WERI-Rb-1 (cell line): ENCODE data around the gene MCM10.
"Not testable (repeated sequence)": the region's sequence is repeated elsewhere in the genome, so short reads cannot be mapped to it uniquely, and the experiment has no call there.

Experiments
- DNase-seq: peaks from one replicate; pipeline ENCODE4 v3.0.0-alpha.2; 2020
- H3K27ac ChIP-seq: fragments of 250-450 bp; sonication (Bioruptor Pico); 2 replicates; pipeline ENCODE4 v1.5.1; 2020; ENCODE audit warnings: mild to moderate bottlenecking, moderate library complexity
- H3K27me3 ChIP-seq: fragments of 250-450 bp; sonication (Bioruptor Pico); 2 replicates; pipeline ENCODE4 v1.5.1; 2021; ENCODE audit warnings: mild to moderate bottlenecking, low read depth, moderate library complexity; ENCODE audit not compliant: insufficient read depth, severe bottlenecking
- H3K36me3 ChIP-seq: fragments of 250-450 bp; sonication (Bioruptor Pico); 2 replicates; pipeline ENCODE4 v1.5.1; 2020; ENCODE audit warnings: mild to moderate bottlenecking, moderate library complexity
- H3K4me3 ChIP-seq: 2 replicates; pipeline ENCODE4 v1.5.1; 2011; ENCODE audit warnings: low read depth, mild to moderate bottlenecking, control low read depth, low read length
- H3K9me3 ChIP-seq: fragments of 250-450 bp; sonication (Bioruptor Pico); 2 replicates; pipeline ENCODE4 v1.5.1; 2021; ENCODE audit warnings: mild to moderate bottlenecking, moderate library complexity; ENCODE audit not compliant: severe bottlenecking
- TF ChIP-seq, protein P1 (sequence below): IDR thresholded peaks from 2 replicates; pipeline ENCODE4 v1.5.1; 2011; ENCODE audit warnings: low read depth, mild to moderate bottlenecking, control low read depth, inconsistent platforms, low read length

MCM10 gene

DNA sequence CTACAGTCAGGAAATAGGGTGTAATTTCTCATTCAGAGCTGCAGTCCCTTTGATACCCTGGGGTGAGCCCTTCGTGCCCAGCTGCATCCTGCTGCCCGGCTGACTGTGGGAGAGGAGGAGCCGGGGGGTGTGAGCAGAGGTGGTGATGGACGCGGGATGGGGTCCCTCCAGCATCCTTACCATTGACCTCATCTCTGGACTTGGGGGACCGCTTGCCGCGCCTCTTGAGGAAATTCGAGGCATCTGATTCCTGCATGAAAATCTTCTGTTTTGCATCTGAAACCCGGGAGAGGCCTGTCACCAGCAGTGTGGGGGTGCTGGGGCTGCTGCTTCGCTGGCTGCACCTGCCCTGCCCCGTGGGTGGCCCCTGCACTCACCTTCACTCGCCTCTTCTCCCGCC, 72.0 kb downstream of the MCM10 start:
- H3K27me3 ChIP-seq: no peaks in the 10 kb centered on the region
- no peak overlapping the region for H3K27ac ChIP-seq
- H3K36me3 ChIP-seq: no peaks in the 10 kb centered on the region

DNA sequence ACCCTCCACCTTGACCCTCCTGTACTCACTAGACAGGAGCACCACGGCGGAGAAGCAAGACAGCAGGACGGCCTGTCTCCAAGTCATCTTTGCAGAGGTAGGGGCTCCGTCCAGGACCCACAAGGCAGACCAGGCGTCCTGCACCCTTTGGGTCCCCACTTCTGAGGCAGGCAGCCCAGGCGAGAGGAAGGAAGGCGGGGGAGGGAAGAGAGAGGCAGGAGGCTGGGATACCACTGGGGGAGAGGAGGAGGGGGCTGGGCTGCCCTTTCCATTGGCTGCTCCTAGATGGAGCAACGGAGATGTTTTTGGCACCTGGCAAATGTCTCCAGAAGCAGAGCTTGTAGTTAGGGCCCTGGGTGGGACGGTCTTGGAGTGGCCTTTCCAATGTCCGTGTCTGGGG, 72.8 kb downstream of the MCM10 start, which contains the start of gene UCMA:
TSS of gene UCMA (minus strand) at position 203 of the 400 bp plus-strand sequence. CDS start at position 87, 116 bp downstream.
- TF ChIP-seq, protein P1, sequence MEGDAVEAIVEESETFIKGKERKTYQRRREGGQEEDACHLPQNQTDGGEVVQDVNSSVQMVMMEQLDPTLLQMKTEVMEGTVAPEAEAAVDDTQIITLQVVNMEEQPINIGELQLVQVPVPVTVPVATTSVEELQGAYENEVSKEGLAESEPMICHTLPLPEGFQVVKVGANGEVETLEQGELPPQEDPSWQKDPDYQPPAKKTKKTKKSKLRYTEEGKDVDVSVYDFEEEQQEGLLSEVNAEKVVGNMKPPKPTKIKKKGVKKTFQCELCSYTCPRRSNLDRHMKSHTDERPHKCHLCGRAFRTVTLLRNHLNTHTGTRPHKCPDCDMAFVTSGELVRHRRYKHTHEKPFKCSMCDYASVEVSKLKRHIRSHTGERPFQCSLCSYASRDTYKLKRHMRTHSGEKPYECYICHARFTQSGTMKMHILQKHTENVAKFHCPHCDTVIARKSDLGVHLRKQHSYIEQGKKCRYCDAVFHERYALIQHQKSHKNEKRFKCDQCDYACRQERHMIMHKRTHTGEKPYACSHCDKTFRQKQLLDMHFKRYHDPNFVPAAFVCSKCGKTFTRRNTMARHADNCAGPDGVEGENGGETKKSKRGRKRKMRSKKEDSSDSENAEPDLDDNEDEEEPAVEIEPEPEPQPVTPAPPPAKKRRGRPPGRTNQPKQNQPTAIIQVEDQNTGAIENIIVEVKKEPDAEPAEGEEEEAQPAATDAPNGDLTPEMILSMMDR: no peak
- Histone ChIP-seq H3K4me3 (no peak within 1 kb of the TSS), H3K9me3 (no peaks in the 10 kb centered on the region), H3K36me3 (no peaks in the 10 kb centered on the region), H3K27me3 (no peaks in the 10 kb centered on the region), H3K27ac (no peak within 1 kb of the TSS)
- no peak for DNase-seq

More for the DNA sequence above, 72.0 kb downstream of the MCM10 start:
- DNase-seq: no peak
- TF ChIP-seq, protein P1: no peak
- Histone ChIP-seq H3K4me3 (no peak overlapping the region), H3K9me3 (no peaks in the 10 kb centered on the region)

DNA sequence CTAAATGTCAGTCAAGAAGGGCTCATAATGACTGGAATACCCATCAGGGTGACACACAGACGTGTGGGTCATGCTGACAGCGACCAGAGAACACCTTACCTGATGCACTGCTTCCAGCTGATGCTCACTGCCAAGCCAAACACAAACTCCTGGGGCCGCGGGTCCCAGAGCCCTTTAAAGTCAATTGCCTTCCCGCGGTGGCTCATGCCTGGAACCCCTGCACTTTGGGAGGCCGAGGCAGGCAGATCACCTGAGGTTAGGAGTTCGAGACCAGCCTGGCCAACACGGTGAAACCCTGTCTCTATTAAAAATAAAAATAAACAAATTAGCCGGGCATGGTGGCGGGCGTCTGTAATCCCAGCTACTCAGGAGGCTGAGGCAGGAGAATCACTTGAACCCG, 73.4 kb downstream of the MCM10 start:
- not testable (repeated sequence) for DNase-seq, H3K27me3 ChIP-seq, H3K27ac ChIP-seq

DNA sequence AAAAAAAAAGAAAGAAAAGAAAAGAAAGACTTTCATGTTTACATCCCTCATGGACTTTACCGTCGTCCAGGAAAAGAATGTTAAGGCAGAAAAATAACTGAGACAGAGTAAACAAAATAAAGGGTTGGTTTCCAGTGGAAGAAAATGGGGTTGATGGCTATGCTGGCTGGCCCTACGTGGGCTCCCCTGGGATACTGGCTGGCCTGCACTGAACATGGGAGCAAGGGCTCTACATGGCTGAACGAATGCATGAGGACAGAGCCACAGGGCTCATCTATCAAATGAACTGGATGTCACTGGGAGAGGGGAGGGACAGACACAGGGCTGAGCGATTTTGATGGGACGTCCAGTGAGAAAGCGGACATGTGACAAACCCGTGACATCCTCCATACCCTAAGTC, 75.3 kb downstream of the MCM10 start:
- Histone ChIP-seq H3K36me3 (no peaks in the 10 kb centered on the region), H3K9me3 (no peaks in the 10 kb centered on the region), H3K27ac (no peak overlapping the region), H3K4me3 (no peak overlapping the region), H3K27me3 (no peaks in the 10 kb centered on the region)
- DNase-seq: no peak
- TF ChIP-seq, protein P1: no peak

More for the DNA sequence above, 73.4 kb downstream of the MCM10 start:
- not testable (repeated sequence) for H3K9me3 ChIP-seq, H3K4me3 ChIP-seq, H3K36me3 ChIP-seq

DNA sequence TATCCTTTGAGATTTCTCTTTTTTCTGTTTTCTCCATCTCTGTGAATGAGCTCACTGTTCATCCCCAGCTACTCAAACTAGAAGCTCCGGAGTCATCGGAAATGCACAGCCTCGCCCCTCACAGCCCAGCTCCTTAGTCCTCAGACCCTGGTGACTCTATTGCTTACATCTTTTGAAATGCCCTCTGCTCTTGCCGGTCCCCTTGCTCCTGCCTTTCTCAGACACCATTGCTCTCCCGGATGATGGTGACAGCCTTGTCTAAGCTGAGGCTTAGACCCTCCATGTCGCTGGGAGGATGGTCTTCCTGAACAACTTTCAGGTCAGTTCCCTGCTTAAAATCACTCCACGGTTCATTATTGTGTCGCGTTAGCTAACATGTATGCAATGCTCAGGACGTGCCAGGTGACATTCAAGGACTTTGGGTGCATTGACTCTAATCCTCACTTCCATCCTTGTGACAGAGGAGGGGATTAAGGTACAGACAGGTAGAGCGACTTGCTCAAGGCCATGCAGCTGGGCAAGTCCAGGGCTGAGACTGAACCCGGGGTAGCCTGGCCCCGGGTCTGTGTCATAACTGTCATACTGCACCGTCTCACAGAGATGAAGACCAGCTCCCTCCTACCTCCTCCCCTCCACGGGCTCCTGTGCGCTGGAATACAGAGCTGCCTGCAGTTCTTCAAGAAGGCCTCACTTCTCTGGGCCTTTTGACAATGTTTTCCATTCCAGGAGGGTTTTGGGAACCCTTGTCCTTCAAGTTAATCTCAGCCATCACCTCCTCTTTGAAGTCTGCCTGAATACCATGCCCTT, 77.1 kb downstream of the MCM10 start:
- no peaks in the 10 kb centered on the region for H3K9me3 ChIP-seq
- no peaks in the 10 kb centered on the region for H3K36me3 ChIP-seq

DNA sequence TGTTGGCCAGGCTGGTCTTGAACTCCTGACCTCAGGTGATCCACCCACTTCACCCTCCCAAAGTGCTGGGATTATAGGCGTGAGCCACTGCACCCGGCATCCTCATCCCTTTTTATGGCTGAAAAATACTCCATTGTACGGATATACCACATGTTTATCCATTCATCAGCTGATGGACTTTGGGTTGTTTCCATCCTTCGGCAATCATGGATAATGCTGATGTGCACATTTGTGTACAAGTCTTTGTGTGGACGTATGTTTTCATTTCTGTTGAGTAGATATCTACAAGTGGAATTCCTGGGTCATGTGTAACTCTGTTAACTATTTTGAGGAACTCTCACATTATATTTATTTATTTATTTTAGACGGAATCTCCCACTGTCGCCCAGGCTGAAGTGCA, 78.6 kb downstream of the MCM10 start:
- Histone ChIP-seq H3K4me3 (no peak overlapping the region), H3K36me3 (no peaks in the 10 kb centered on the region), H3K9me3 (no peaks in the 10 kb centered on the region), H3K27me3 (no peaks in the 10 kb centered on the region), H3K27ac (no peak overlapping the region)
- TF ChIP-seq, protein P1: no peak
- no peak for DNase-seq

More for the DNA sequence above, 77.1 kb downstream of the MCM10 start:
- TF ChIP-seq, protein P1: no peak
- H3K4me3 ChIP-seq: no peak overlapping the region
- no peaks in the 10 kb centered on the region for H3K27me3 ChIP-seq
- DNase-seq: no peak
- no peak overlapping the region for H3K27ac ChIP-seq
